Lower leg skin (tissue), 4 donors: ENCODE data around the gene MSTN. TPM values are rescaled to one million over a fixed set of nuclear protein-coding genes. Genes with fewer than 3 reads are reported as not detected.

Source experiments
- DNase-seq, 2 donors: peaks; one replicate each; pipeline ENCODE4 v3.0.0-alpha.2; 2019; ENCODE audit warnings: low spot score in 2 of 2
- H3K4me3 ChIP-seq: fragments of 200-600 bp; sonication (generic); 2 replicates; pipeline ENCODE4 v1.5.1; 2017; ENCODE audit warnings: mild to moderate bottlenecking, low read depth; ENCODE audit not compliant: poor library complexity, severe bottlenecking
- CTCF ChIP-seq, 3 donors: fragments of 450-650 bp; IDR thresholded peaks; one replicate each; pipeline ENCODE4 v1.5.1; 2016; ENCODE audit warnings: antibody characterized with exemption in 3 of 3, mild to moderate bottlenecking in 3 of 3, moderate library complexity in 2 of 3
- POLR2A ChIP-seq, 2 donors: fragments of 450-650 bp; IDR thresholded peaks; one replicate each; pipeline ENCODE4 v1.6.1; 2016 to 2017; ENCODE audit warnings: antibody characterized with exemption in 2 of 2, mild to moderate bottlenecking in 1 of 2, moderate library complexity in 1 of 2
- WGBS, 2 donors: methylation state at CpG; one replicate each; pipeline ENCODE4 v1.1.5; 2018; 5-methylcytosine and 5-hydroxymethylcytosine counted together
- intact Hi-C: fragments of 100-400 bp; cut with DNase I; formaldehyde crosslinking; loops from one replicate; pipeline ENCODE4 v1.15.0; 2023; ENCODE audit warnings: low total_unique reads
- total RNA-seq, 4 donors: library from RNA; depleted of rRNA; stranded (reverse); fragments of >200 nt; gene quantifications; one replicate each; pipeline ENCODE4 v1.1.0, GENCODE V29; 2016

MSTN gene
- total RNA-seq, 4 donors from 2014 or later = 0.15 to 0.29 TPM; not detected in 2

GRCh38 chr2:190080527-190081049, 18.1 kb upstream of the MSTN start:
- no peak overlapping the region for H3K4me3 ChIP-seq
- TF ChIP-seq POLR2A (IDR thresholded peaks at IDR 0.05) (no peak), CTCF (IDR thresholded peaks at IDR 0.05) (no peak)
- intact Hi-C loops = no loop called here
- DNase-seq = no peak

DNA sequence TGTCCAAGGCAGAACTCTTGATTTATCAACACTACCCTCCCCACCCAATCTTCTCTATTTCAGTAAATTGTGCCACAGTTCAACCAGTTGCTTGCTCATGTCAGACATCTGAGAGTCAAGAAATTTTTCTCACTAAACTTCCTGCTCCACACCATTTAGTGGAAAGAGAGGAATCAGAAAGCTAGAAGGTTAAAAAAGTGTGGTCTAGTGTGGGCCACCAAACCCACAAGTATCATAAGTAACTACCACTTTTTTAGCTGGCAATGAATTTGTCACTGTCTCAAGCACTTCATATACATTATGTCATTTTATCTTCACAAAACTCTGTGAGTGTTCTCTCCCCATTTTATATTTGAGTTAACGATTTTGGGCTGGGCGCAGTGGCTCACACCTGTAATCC, 16.6 kb upstream of the MSTN start:
- no peak for DNase-seq
- H3K4me3 ChIP-seq = no peak overlapping the region
- TF ChIP-seq CTCF (IDR thresholded peaks at IDR 0.05) = no peak
- TF ChIP-seq POLR2A (IDR thresholded peaks at IDR 0.05) = no peak
- 95 to 98% methylated on average over 2 of the region's 2 CpGs for WGBS, 2 donors
- intact Hi-C loops = no loop called here

DNA sequence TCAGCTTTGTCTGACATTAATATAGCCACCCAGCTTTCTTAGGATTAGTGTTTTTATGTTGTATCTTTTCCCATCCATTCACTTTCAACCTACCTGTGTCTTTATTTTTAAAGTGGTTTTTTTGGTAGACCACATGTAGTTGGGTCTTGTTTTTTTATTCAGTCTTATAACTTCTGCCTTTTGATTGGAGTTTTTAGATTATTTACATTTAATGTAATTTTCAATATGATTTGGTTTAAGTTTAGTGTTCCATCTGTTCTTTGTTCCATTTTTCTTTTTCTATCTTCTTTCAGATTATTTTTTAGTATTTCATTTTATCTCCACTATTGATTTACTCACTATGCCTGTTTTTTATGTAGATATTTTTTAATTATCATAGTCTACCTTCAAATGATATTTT, 13.1 kb upstream of the MSTN start:
- DNase-seq = no peak
- no peak for TF ChIP-seq POLR2A (IDR thresholded peaks at IDR 0.05)
- no peak for TF ChIP-seq CTCF (IDR thresholded peaks at IDR 0.05)
- intact Hi-C loops = no loop called here
- no peak overlapping the region for H3K4me3 ChIP-seq

GRCh38 chr2:190069936-190070696, 7.6 kb upstream of the MSTN start:
- no peak overlapping the region for H3K4me3 ChIP-seq
- 37 to 38% methylated on average over 3 of the region's 3 CpGs for WGBS, 2 donors
- TF ChIP-seq POLR2A (IDR thresholded peaks at IDR 0.05) = no peak
- peak in 1 of 2 donors; percentile 37 for DNase-seq
- intact Hi-C loops = loop anchor here (10.0 kb wide), 1 partner anchor 315 kb away; no protein-coding TSS in a partner anchor

DNA sequence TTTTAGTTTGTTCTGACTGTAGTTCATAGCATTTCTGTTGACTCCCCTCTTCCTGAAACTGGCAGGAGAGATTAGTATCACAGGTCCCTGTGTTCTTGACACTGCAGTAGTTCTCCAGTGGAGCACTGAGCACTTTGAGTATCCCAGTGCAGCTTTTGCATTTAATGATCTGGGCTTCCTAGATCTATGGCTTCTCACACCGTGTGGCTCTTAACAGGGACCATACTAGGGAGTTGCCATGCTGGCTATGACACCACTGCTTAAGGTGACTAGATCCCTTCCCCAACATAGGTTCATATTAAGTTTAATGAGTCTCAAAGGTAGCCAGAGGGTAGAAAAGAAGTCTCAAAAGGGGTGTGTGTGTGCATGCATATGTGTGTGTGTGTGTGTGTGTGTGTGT, 6.2 kb upstream of the MSTN start:
- DNase-seq = no peak
- intact Hi-C loops = loop anchor here (10.0 kb wide), 1 partner anchor 314 kb away; no protein-coding TSS in a partner anchor
- no peak overlapping the region for H3K4me3 ChIP-seq
- WGBS, 2 donors = 33 to 36% methylated on average over 1 of the region's 1 CpG
- TF ChIP-seq POLR2A (IDR thresholded peaks at IDR 0.05) (no peak), CTCF (IDR thresholded peaks at IDR 0.05) (no peak)

- no peak overlapping the region for H3K4me3 ChIP-seq
- intact Hi-C loops = loop anchor here (10.0 kb wide), 1 partner anchor 311 kb away; no protein-coding TSS in a partner anchor
- WGBS, 2 donors = 91 to 97% methylated on average over 4 of the region's 4 CpGs
- DNase-seq = no peak
- TF ChIP-seq CTCF (IDR thresholded peaks at IDR 0.05) = no peak
- TF ChIP-seq POLR2A (IDR thresholded peaks at IDR 0.05) = no peak
Measured at GRCh38 chr2:190065839-190066238, 3.3 kb upstream of the MSTN start.
